Testis (tissue), 3 donors: ENCODE data around the gene TCP11. TPM values are rescaled to one million over a fixed set of nuclear protein-coding genes. Genes with fewer than 3 reads are reported as not detected.

Source experiments
- DNase-seq: peaks from one replicate; pipeline ENCODE4 v3.0.0-alpha.2; 2019
- H3K27ac ChIP-seq, 2 donors: fragments of 200-600 bp; sonication (generic); one replicate each; pipeline ENCODE4 v1.5.1; 2019
- H3K27me3 ChIP-seq: fragments of 200-600 bp; sonication (generic); one replicate; pipeline ENCODE4 v1.5.1; 2019
- H3K36me3 ChIP-seq: fragments of 200-600 bp; sonication (generic); one replicate; pipeline ENCODE4 v1.5.1; 2017; ENCODE audit warnings: low read depth; ENCODE audit errors: missing control alignments
- H3K4me1 ChIP-seq: fragments of 200-600 bp; sonication (generic); one replicate; pipeline ENCODE4 v1.5.1; 2019
- H3K4me3 ChIP-seq, 2 donors: fragments of 200-600 bp; sonication (generic); one replicate each; pipeline ENCODE4 v1.5.1; 2017 to 2019
- H3K9me3 ChIP-seq: fragments of 200-600 bp; sonication (generic); one replicate; pipeline ENCODE4 v1.5.1; 2017
- CTCF ChIP-seq, 3 experiments: fragments of 450-650 bp in 2 of 3; fragments of 200-600 bp in 1 of 3; sonication (generic) in 1 of 3; IDR thresholded peaks; one replicate each; pipeline ENCODE4 v1.5.1; 2016 to 2019; ENCODE audit warnings: antibody characterized with exemption in 3 of 3, mild to moderate bottlenecking in 2 of 3, moderate library complexity in 1 of 3
- POLR2A ChIP-seq: fragments of 450-650 bp; IDR thresholded peaks from one replicate; pipeline ENCODE4 v1.6.1; 2017; ENCODE audit warnings: antibody characterized with exemption, mild to moderate bottlenecking, moderate library complexity
- WGBS, 2 donors: methylation state at CpG; one replicate each; pipeline ENCODE4 v1.1.5; 2018; 5-methylcytosine and 5-hydroxymethylcytosine counted together
- intact Hi-C: fragments of 100-400 bp; cut with DNase I; formaldehyde crosslinking; loops from one replicate; pipeline ENCODE4 v1.15.1; 2023; ENCODE audit warnings: low total_unique reads
- polyA plus RNA-seq: library from polyadenylated mRNA; stranded (reverse); fragments of 350-450 nt; fragmentation: Illumina TruSeq; extraction: RNeasy Lipid Tissue Mini Kit (QIAGEN cat#74804); gene quantifications from one replicate; pipeline ENCODE4 v1.2.3, GENCODE V29; 2014; ENCODE audit warnings: low read depth, low replicate concordance; ENCODE audit not compliant: insufficient read depth
- total RNA-seq, 2 donors: library from RNA; depleted of rRNA; stranded (reverse); fragments of >200 nt; gene quantifications; one replicate each; pipeline ENCODE4 v1.2.3, GENCODE V29; 2016

TCP11 gene
- total and polyA plus RNA-seq, 3 donors from 2014 or later: 193 to 1,044 (median 639) TPM

- intact Hi-C loops: no loop called here
Observed at GRCh38 chr6:35073211-35073610, 67.9 kb downstream of the TCP11 start.

GRCh38 chr6:35072698-35073055 is 68.5 kb downstream of the TCP11 start:
- 90 to 91% methylated on average over 7 to 9 of the region's 9 CpGs for WGBS, 2 donors
- H3K4me1 ChIP-seq: peaks cover 3% of the 10 kb centered on the region

More at GRCh38 chr6:35073211-35073610, 67.9 kb downstream of the TCP11 start:
- Histone ChIP-seq H3K36me3 (no peaks in the 10 kb centered on the region), H3K9me3 (no peaks in the 10 kb centered on the region), H3K4me1 (peaks cover 2% of the 10 kb centered on the region), H3K27me3 (no peaks in the 10 kb centered on the region), H3K27ac (no peak overlapping the region), H3K4me3 (no peak overlapping the region)
- no peak for DNase-seq
- TF ChIP-seq POLR2A (no peak), CTCF (IDR thresholded peaks at IDR 0.05) (no peak)
- WGBS, 2 donors: 95 to 96% methylated on average over 4 to 10 of the region's 10 CpGs

GRCh38 chr6:35072051-35072697 is 69.0 kb downstream of the TCP11 start:
- H3K27ac ChIP-seq: no peak overlapping the region
- intact Hi-C loops: no loop called here
- H3K4me1 ChIP-seq: peaks cover 3% of the 10 kb centered on the region
- DNase-seq: no peak
- WGBS, 2 donors: 68 to 71% methylated on average over 15 of the region's 15 CpGs
- no peaks in the 10 kb centered on the region for H3K9me3 ChIP-seq
- H3K36me3 ChIP-seq: no peaks in the 10 kb centered on the region
- H3K27me3 ChIP-seq: no peaks in the 10 kb centered on the region
- no peak for TF ChIP-seq CTCF (IDR thresholded peaks at IDR 0.05)
- no peak for TF ChIP-seq POLR2A
- no peak overlapping the region for H3K4me3 ChIP-seq

More at GRCh38 chr6:35072698-35073055, 68.5 kb downstream of the TCP11 start:
- TF ChIP-seq CTCF (IDR thresholded peaks at IDR 0.05): no peak
- no peak for TF ChIP-seq POLR2A
- intact Hi-C loops: no loop called here
- no peak for DNase-seq
- H3K4me3 ChIP-seq: no peak overlapping the region
- H3K27ac ChIP-seq: no peak overlapping the region
- H3K27me3 ChIP-seq: no peaks in the 10 kb centered on the region
- H3K36me3 ChIP-seq: no peaks in the 10 kb centered on the region
- H3K9me3 ChIP-seq: no peaks in the 10 kb centered on the region

GRCh38 chr6:35071347-35071994 is 69.7 kb downstream of the TCP11 start:
- intact Hi-C loops: no loop called here
- Histone ChIP-seq H3K9me3 (no peaks in the 10 kb centered on the region), H3K27ac (no peak overlapping the region), H3K4me1 (peaks cover 3% of the 10 kb centered on the region), H3K27me3 (no peaks in the 10 kb centered on the region), H3K36me3 (no peaks in the 10 kb centered on the region), H3K4me3 (no peak overlapping the region)
- no peak for DNase-seq
- 79 to 81% methylated on average over 10 to 12 of the region's 12 CpGs for WGBS, 2 donors
- TF ChIP-seq CTCF (IDR thresholded peaks at IDR 0.05): no peak
- no peak for TF ChIP-seq POLR2A
